Body of pancreas (tissue), 4 donors: Measurements from ENCODE around the gene DDX1. TPM values are rescaled to one million over a fixed set of nuclear protein-coding genes. Genes with fewer than 3 reads are reported as not detected.

Experiments
- ATAC-seq: fragments of 150-250 bp; one replicate; pipeline ENCODE4 v1.9.1; 2016
- DNase-seq, 4 donors: peaks; one replicate each; pipeline ENCODE4 v3.0.0-alpha.2; 2019
- H3K27ac ChIP-seq, 4 donors: fragments of 200-600 bp; sonication (generic); 1 replicate in 3 of 4; 2 replicates in 1 of 4; pipeline versions ENCODE4 v1.5.1 to v1.6.1; 2016 to 2019; ENCODE audit warnings: mild to moderate bottlenecking in 1 of 4, mixed read lengths in 1 of 4, moderate library complexity in 1 of 4
- H3K27me3 ChIP-seq, 2 donors: fragments of 200-600 bp; sonication (generic); one replicate each; pipeline ENCODE4 v1.6.0; 2016; ENCODE audit warnings: mild to moderate bottlenecking in 1 of 2
- H3K36me3 ChIP-seq, 2 donors: fragments of 200-600 bp; sonication (generic); replicated peaks in 1 of 2; 2 replicates each; pipeline ENCODE4 v1.5.1; 2016; ENCODE audit warnings: low read depth in 2 of 2; ENCODE audit not compliant: insufficient read depth in 1 of 2
- H3K4me1 ChIP-seq: fragments of 200-600 bp; sonication (generic); one replicate; pipeline ENCODE4 v1.6.0; 2016
- H3K4me3 ChIP-seq, 2 donors: fragments of 200-600 bp; sonication (generic); 1 replicate in 1 of 2; 2 replicates in 1 of 2; pipeline ENCODE4 v1.5.1; 2016 to 2019
- H3K9me3 ChIP-seq, 3 donors: fragments of 200-600 bp; sonication (generic); 1 replicate in 2 of 3; 2 replicates in 1 of 3; pipeline ENCODE4 v1.5.1; 2016
- CTCF ChIP-seq, 7 experiments: fragments of 450-650 bp in 4 of 7; fragments of 200-600 bp in 3 of 7; sonication (generic) in 3 of 7; IDR thresholded peaks; one replicate each; pipeline ENCODE4 v1.5.1; 2016 to 2019; ENCODE audit warnings: antibody characterized with exemption in 7 of 7
- POLR2A ChIP-seq, 3 donors: fragments of 450-650 bp; IDR thresholded peaks; one replicate each; pipeline ENCODE4 v1.6.1; 2016; ENCODE audit warnings: antibody characterized with exemption in 3 of 3, mild to moderate bottlenecking in 2 of 3
- WGBS, 2 donors: methylation state at CpG; one replicate each; pipeline ENCODE4 v1.1.5; 2017; 5-methylcytosine and 5-hydroxymethylcytosine counted together
- intact Hi-C: fragments of 100-400 bp; cut with DNase I; formaldehyde crosslinking; loops from one replicate; pipeline ENCODE4 v1.15.1; 2023
- total RNA-seq, 2 donors: library from RNA; depleted of rRNA; stranded (reverse); fragments of >200 nt; gene quantifications; one replicate each; pipeline ENCODE4 v1.1.0, GENCODE V29; 2016

The DDX1 gene
- total RNA-seq, 2 donors from 2014 or later, result 35.3 to 61.3 TPM

DNA sequence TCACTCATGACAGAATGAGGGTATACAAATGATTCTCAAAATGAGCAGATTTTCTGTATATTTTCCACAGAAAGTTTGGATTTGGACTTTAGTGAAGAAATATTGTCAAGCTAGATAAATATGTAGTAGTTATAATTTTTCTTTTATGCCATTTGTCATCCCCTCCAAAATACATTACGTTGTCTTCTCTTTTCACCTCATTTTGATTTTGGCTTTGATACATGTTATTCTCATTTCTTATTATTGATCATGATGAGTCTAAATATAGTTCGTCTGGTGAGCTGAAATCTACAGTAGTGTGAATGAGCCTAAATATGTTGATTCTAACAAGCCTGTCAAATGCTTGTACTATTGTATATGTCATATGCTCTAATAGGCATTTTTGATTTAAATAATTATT, 12.3 kb downstream of the DDX1 start:
- WGBS, 2 donors, result 94 to 96% methylated on average over 2 of the region's 2 CpGs
- TF ChIP-seq CTCF (IDR thresholded peaks at IDR 0.05) (no peak), POLR2A (IDR thresholded peaks at IDR 0.05) (no peak)
- ATAC-seq, result no peak
- no peak for DNase-seq
- Histone ChIP-seq H3K27me3 (no peaks in the 10 kb centered on the region), H3K36me3 (peaks cover 26 to 76% of the 10 kb centered on the region in 2 donors), H3K27ac (no peak overlapping the region), H3K4me1 (no peaks in the 10 kb centered on the region), H3K9me3 (no peaks in the 10 kb centered on the region), H3K4me3 (no peak overlapping the region)
- intact Hi-C loops, result no loop called here

GRCh38 chr2:15605721-15606120, 14.1 kb downstream of the DDX1 start:
- H3K27ac ChIP-seq, result no peak overlapping the region
- H3K36me3 ChIP-seq, result peaks cover 23 to 68% of the 10 kb centered on the region in 2 donors
- DNase-seq, result no peak
- intact Hi-C loops, result no loop called here
- H3K27me3 ChIP-seq, result no peaks in the 10 kb centered on the region
- ATAC-seq, result no peak
- no peak for TF ChIP-seq POLR2A (IDR thresholded peaks at IDR 0.05)
- TF ChIP-seq CTCF (IDR thresholded peaks at IDR 0.05), result no peak
- no peaks in the 10 kb centered on the region for H3K4me1 ChIP-seq
- no peaks in the 10 kb centered on the region for H3K9me3 ChIP-seq
- no peak overlapping the region for H3K4me3 ChIP-seq
- WGBS, 2 donors, result 53 to 87% methylated on average over 1 of the region's 1 CpG

DNA sequence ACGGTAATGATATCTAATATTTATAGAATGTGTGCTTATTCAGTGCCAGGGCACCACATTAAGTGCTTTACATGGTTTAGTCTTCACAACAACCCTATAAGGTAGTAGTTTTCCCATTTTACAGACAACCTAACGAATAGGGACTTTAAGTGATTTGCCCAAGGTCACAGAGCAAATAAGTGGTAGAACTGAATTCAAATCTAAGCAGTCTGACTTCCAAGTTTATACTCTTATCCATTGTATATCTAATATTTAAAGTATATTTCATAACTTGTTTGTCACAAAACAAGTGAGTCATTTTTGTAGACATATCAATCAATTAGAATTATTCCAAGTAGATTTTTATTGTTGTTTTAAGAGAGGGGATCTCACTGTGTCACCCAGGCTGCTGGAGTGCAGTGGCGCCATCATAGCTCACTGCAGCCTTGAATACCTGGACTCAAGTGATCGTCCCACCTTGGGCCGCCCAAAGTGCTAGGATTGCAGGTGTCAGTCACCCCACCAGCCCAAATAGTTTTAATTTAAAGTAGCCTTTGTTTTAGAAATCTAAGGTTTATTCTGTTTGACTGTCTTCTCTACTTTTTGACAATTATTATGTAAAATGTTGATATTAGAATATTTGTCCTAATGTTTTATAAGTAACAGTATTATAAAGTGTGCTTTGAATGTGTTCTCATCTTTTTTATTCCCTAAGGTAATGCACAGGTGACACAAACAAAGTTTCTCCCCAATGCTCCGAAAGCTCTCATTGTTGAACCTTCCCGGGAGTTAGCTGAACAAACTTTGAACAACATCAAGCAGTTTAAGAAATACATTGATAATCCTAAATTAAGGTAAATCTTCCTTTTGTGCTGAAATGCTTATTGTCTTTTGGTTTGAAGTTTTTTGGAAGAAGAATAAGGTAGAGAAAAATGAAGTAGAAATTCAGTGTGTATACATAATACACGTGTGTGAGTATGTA, 15.1 kb downstream of the DDX1 start:
- Histone ChIP-seq H3K4me1 (no peaks in the 10 kb centered on the region), H3K9me3 (no peaks in the 10 kb centered on the region), H3K27ac (no peak overlapping the region), H3K36me3 (peaks cover 15 to 57% of the 10 kb centered on the region in 2 donors), H3K27me3 (no peaks in the 10 kb centered on the region), H3K4me3 (no peak overlapping the region)
- intact Hi-C loops, result no loop called here
- DNase-seq (no peak), ATAC-seq (no peak)
- WGBS, 2 donors, result 66 to 70% methylated on average over 8 of the region's 8 CpGs
- TF ChIP-seq CTCF (IDR thresholded peaks at IDR 0.05) (no peak), POLR2A (IDR thresholded peaks at IDR 0.05) (no peak)

GRCh38 chr2:15607709-15608391, 16.2 kb downstream of the DDX1 start:
- H3K9me3 ChIP-seq, result no peaks in the 10 kb centered on the region
- DNase-seq (no peak), ATAC-seq (no peak)
- peaks cover 9 to 47% of the 10 kb centered on the region in 2 donors for H3K36me3 ChIP-seq
- no peaks in the 10 kb centered on the region for H3K4me1 ChIP-seq
- TF ChIP-seq CTCF (IDR thresholded peaks at IDR 0.05) (no peak), POLR2A (IDR thresholded peaks at IDR 0.05) (no peak)
- H3K4me3 ChIP-seq, result no peak overlapping the region
- 97% methylated on average over 7 of the region's 7 CpGs for WGBS, 2 donors
- H3K27me3 ChIP-seq, result no peaks in the 10 kb centered on the region
- intact Hi-C loops, result no loop called here
- H3K27ac ChIP-seq, result no peak overlapping the region
